NOMO-1 treated with DMSO at 0.1 percent for 48 hours (cell line): ENCODE data around the gene LENEP.

ENCODE experiments used
- DNase-seq: peaks from one replicate; lab custom pipeline; 2025; ENCODE audit not compliant: unreplicated experiment; lab: John Stamatoyannopoulos, UW

Gene LENEP

DNA sequence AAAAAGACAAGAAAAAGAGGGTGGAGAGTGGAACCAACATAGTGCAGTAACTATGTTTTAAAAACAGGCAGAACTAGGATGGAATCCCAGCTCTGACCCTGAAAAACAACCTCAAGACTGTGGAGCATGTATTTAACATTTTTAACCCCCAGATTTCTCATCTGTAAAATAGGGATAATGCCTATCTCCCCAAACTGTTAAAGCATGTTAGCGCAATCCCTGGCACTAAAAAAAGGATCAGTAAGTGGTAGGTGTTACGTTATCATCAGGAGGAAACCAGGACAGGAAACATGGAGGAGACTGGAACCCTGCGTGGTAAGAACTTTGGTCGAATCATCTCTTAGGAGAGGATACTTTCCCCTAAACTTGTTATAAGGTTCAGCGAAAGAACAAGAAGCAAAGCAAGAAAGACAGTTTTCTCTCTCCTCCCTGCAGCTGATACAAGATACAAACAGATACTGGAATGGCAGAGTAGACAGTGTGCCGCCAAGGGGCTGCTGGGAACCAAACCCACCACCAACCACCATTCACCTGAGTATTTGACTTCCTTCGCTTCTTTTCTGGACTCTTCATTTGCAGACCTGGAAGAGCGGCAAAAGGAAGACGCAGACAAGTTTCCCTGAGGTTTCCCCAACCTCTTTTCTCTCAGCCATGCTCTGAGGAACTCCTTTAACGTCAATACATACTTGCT lies 32.8 kb upstream of the LENEP start:
- no peak for DNase-seq

DNA sequence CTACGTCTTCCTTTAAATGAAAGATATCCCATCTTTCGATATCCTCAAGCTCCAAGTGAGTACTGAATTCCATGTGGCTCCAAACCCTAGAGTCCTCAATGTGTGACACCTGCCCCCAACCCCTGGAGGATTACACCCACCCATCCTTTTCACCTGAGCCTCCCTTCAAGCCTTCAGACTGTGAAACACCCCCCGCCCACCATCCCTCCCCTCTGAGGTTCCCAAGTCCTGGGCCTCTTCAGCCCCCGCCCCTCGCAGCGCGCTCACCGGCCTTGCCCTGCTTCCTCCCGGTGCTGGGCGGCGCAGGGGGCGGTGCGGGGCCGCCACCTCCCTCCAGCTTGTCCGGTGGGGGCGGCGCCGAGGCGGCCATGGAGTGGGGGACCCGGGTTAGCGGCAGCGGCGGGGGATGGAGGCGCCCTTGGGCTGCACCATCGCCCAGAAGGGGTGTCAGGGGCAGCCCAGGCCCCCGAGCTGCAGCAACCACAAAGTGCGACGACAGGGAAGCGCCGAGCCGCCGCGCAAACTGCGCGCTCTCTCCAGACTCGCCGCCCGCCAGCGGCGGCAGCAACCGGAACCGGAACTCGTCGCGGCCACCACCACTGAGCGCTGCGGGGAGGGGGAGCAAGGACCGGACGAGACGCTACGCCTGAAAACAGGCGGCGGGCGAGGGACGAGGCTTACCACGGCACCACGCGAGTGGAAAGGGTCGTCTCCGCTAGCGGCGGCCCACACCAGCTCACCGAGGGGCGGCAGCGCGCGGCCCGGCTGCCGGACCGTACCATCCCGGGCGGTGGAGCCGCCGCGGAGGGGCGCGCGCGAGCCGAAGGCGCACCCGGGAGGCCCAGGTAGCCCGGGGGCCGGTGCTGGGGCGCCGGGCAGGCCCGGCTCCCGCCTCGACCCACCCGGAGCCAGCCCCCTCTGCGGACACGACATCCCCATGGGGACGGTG lies 31.9 kb upstream of the LENEP start, which contains the start of gene PYGO2:
TSS of gene PYGO2 (minus strand) at position 576 of the 949 bp plus-strand sequence. CDS start at position 370, 206 bp downstream.
- DNase-seq: peak; percentile 68

DNA sequence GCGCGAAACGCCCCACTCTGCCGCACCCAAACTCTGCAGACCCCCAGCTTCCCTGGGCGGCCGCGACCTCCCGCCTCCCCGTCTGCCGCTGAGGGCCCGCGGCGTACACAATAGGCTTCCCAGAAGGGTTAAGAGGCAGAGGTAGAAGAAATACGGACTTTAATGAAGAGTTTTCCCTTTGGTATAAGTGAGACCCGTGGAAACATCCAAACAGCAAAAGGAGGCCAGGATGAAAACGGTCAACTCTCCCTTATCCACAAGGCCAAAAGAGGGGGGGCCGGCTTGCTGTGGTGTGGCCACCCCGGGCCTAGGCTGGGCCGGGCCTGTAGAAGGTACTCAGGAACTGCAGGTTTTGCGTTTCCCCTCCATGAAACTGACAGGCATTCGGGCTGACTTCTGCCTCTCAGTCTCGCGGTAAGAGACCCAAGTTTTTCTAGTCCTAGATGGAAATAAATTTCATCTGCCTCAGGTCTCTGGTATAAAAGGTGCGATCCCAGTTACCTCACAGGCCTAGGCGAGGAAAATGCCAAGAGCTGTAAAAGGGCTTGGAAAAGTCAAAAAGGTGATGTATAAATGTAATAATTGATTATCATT lies 31.1 kb upstream of the LENEP start:
- DNase-seq: peak; percentile 49

DNA sequence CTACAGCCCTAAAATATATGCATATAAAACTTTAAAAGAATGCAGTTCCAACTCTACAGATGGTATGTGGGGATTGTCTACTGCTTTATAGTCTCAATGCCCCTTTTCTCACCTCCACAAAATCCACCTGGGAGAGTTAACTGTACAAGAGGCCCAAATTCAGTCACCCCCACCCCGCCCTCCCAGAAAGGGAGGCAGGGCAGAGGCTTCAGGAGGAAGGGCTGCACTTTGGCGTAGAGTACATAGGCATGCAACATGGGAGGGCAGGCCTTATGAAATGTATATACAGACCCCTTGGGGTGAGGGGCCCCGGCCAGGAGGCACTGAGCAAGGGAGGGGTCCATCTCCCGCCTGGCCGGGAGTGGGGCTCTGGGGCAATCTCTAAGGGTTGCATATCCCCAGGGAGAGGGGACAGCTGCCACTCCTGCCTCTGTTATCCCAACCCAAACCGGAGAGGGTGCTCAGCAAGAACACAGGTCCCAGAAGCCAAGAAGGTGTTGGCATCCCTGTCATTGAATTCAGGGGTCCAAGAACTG lies 30.5 kb upstream of the LENEP start:
- no peak for DNase-seq

DNA sequence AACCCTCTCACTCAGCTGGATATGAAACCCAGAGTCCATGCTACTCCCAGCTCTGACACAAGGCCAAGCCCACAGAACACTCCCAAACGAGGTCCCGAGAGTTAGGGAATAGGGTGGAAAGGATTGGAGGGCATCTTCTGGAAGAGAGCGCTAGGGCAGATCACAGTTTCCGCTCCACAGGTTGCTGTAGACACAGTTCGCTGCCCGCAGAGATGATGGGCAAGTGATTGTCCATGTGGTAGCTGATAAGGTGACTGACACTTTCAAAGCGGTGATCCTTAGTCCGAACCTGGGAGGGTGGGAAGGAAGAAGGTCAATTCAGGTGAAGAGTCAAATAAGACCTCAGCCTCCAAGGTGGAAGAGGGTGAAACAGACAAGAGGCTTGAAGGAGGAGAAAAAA lies 29.7 kb upstream of the LENEP start:
- no peak for DNase-seq

DNA sequence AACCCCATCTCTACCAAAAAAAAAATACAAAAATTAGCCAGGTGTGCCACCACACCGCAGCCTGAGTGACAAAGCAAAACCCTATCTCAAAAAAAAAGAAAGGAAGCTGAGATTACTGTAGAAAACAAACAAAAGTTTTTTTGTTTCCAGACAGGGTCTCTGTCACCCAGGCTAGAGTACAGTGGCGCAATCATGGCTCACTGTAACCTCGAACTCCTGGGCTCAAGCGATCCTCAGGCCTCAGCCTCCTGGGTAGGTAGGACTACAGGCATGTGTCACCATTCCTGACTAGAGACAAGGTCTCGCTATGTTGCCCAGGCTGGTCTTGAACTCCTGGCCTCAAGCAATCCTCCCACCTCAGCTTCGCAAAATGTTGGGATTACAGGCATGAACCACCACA lies 29.0 kb upstream of the LENEP start:
- DNase-seq: no peak

DNA sequence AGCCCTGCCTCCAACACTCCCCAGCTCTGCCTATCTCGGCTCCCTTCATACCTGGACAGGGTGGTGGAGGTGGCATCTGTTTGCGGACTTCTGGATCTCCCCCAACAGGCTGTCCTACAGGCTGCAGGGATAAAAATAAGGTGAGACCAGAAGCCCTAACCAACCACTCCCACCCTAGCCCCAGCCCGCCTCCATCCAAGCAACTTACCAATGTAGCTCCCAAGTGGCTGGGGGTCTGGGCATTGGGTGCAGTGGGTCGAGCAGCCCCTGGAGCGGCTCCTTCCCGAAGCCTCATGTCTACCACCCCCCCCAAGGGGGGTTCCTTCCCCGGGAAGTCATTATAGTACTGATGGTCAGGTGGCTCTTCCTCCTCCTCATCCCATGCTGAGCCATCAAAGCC lies 27.3 kb upstream of the LENEP start:
- no peak for DNase-seq

DNA sequence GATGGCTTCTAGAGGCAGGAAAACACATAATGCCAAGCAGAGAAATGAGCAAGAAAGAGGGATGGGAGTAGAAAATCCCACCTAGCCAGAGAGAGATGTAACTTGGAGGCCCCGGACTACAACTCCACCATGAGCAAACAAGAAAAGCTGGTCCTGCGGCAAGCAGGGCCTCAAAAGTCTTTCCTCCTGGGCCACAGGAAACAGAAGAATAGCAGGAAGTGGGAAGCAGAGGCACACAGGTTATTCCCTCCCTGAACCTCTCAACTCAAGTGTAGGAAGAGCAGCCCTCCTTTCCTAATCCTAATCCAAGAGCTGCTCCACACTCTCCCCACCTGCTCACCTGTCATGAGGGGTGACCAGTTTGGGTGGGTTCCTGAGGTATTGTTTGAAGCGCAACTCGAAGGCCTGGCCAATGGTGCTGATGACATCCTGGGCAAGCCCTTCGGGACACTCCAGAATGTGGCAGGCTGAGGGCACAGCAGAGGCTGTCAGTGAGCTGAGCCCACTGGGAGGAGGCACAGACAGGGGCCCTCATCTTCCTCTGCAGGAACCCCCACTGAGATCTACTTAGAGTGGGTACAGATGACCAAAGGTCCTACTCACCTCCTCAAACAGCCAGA lies 25.9 kb upstream of the LENEP start:
- no peak for DNase-seq

DNA sequence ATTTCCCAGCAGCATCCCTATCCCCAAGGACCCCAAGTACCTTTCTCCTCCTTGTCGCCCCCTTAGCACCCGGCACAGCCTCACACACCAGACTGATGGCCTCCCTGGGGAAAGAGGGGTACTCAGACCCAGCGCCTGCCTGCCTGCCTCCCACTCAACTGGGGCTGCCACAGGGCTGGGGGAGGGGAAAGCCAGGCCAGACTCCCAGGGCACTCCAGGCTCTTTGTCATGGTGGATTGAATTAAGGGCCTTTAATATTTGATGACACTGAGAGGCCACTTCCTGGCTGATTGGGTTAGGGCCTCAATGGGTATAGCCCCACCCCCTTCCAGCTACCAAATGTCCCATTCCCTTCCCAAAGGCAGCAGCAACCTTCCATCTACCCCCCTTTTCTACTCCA lies 24.7 kb upstream of the LENEP start:
- DNase-seq: no peak

DNA sequence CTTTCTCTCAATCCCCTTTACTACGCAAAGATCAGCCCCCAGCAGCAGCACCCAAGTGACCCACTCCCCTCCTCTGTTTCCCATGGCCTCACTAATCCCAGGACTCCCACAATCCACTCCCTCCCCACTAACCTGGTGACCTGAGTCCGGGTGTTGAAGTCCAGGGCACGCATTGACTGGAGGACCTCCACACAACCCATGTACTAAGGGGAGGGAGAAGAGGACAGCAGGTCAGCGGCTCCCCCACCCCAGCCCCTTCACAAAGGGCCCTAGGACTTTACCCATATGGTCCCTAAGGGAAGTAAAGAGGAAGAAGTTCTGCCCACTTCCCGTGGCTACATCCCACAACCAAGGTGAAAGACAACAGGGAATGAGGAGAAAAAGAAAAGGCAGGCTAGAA lies 24.1 kb upstream of the LENEP start:
- DNase-seq: no peak

DNA sequence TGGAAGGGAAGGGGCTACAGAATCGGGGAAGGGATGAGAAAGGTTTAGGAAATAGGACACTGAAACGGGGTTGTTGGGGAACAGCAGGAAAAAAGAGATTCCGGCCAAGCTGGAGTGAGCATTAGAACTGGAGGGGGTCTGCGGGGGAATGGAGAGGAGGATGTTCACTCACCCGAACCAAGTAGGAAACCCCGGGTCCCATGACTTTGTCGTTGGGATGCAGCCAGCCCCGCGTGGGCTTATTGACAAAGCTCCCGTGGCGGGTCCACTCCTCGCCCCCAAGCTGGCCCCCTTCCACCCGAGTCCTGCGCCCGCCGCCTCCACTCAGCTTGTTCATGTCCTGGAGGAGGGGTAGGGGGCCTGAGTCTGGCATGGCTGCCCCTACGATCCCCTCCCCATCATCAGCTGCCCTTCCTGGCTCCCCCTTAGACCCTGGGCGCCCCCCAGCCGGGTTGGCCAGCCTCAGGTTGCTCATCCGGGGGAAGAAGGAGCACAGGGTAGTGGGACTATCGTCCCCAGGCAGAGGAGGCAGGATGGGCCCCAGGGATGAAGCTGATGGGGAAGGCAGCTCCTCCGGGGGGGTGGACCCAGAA lies 23.4 kb upstream of the LENEP start:
- DNase-seq: no peak

DNA sequence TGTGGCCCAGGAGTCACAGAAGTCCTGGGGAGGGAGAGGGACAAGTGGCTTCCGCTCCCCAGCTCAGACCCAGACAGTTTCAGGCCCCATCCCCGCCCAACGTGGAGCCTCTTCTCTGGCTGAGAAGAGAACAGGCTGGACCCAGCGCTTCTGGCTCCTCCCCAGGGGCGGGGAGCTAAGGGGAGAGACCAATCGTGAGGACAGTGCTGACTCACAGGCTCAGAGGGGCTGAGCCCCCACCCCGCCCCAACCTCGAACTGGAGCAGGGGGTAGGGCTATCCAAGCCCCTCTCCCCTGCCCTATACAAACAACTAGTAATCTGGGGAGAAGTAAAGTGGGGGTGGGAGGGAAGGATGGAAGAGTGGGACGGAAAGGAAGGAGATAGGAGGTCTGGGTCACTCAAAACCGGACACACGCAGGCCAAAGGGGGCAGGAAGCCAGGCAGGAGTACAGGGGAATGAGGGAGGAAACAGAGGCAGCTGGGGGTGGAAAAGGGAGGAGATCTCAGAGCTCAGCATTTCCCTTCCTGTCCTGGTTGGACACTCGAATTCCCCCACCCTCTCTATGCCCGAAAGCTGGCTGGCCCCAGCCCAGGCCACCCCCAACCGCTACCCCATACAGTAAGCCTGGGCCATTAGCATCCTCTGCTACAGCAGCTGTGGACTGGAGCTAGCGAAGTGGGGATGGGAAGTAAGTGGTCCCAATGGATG lies 22.6 kb upstream of the LENEP start, which contains the start of gene SHC1:
TSS of gene SHC1 (minus strand) at position 117 of the 710 bp plus-strand sequence. CDS start 221 bp downstream, outside the sequence.
- DNase-seq: no peak

DNA sequence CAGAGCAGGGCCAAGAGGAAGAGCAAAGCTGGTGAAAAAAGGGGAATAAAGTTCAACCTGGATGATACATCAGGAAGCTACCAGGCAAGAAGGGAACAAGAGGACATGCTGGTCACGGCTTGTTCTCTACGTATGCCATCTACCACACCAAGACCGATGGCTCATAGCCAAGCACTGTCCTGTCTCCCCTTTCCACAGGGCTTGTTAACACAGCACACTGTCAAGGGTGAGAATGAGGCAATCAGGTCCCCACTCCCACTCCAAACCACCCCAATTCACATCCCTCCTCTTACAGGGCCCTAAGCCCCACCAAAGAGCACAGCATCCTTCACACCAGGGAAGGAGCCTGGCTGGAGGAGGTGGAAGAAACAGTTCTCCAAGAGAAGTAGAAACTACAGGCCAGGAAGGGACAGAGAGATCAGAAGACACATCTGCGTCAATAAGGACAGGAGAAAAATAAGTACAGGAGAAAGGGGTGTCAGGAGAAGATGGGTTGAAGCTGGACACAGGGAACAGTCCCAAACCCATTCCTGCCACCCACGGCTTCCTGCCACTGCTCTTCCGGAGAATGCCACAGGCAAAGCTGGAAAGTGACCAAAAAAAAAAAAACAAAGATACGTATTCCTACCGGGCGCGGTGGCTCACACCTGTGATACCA lies 21.9 kb upstream of the LENEP start:
- DNase-seq: no peak

DNA sequence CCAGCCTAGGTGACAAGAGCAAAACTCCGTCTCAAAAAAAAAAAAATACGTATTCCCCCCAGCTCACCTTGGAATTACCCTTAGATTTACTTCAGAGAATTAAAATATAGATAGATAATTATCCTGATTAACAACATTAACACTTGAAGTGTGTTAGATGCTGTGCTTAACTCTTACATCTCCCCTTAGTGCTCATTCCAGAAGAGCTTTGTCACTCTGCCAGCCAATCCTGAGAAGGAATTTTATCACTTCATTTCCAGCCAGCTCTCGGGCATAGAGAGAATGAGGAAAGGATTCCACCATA lies 21.2 kb upstream of the LENEP start:
- no peak for DNase-seq

DNA sequence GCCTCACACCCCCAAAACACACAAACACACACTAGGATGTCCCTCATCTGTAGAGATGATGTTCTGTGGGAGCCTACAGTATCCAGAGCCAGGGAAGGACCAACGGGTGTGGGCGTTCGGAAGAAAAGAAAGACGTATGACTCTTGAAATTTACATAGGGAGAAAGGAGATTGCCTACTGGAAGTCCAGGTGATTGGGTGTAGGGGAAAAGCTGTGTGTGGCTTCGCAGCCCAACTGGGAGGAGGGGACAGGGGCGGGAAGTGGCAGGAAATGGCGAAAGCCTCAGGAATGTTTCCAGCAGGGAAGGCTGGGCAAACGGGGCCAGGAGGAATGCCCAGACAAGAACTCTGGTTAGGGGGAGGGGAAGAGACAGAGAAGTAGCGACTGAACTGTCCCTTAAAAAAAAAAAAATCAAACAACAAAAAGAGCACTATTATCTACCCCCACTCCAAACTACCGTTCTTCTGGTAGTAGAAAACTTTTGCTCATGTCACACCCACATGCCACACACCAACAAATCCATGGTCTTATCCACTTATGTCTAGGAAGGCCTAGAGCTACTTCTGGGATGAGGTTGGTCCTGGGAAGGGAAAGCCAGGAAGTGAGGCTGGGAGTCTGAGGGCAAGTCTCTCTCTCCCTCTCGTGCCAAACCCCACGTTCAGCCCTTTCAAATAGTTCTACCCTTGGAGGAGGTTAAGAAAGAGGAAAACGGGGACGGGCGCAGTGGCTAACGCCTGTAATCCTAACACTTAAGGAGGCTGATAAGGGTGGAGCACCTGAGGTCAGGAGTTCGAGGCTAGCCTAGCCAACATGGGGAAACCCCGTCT lies 20.7 kb upstream of the LENEP start:
- no peak for DNase-seq

DNA sequence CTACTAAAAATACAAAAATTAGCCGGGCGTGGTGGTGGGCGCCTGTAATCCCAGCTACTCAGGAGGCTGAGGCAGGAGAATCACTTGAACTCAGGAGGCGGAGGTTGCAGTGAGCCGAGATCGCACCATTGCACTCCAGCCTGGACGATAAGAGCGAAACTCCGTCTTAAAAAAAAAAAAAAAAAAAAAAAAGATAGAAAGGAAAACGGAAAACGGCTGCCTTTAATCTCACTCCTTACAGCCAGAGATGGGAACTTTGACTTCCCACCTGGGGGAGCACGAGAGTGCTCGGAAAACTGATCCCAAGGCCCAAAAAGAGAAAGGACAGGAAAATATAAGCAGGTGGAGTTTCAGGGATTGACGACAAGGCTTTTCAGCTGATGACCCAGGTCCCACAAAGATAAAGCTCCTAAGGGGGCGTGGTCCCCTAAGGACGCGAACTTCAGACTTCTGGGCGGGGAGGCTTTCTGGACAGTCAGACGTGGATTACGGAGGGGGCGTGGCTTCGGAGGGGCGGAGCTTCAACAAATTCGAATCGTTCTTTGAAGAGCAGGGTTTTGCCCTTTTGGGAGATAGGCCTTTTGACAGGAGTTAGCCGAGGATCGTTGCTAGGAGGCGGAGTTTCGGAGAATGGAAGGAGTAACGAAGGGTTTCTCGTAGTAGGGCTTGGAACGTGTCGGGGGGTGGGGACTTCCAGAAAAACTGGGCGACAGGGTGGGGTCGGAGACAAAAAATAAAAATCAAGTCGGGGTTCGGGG lies 19.9 kb upstream of the LENEP start:
- DNase-seq: peak; percentile 95

DNA sequence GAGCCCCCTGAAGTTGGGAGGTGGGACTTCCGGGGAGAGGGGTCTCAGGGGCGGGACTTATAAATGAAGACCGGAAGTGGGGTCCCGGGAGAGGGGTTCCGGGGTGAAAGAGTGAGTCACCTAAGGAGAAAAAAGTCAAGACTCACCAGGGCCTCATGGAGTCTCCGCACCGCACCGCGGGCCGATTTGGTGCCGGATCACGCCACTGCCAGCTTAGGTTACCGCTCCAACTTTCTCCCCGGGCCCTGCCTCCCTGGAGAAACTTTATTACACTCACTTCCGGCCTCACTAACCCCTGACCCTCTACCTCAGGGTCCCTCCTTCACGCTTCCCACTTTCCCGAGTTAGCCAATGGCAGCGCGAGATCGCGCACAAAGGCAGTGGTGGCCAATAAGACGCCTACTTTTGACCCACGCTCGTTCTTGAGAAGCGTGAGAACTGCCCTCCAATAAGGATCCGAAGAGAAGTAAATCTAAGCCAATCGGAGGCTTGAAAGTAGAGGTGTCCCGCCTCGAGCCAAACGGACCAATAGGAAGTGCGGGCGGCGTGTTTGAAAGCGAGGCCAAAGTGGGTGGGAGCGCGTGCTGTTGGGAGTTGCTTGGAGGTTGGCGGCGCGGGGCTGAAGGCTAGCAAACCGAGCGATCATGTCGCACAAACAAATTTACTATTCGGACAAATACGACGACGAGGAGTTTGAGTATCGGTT lies 19.1 kb upstream of the LENEP start, which contains the start of gene CKS1B:
TSS of gene CKS1B (plus strand) at position 580 of the 706 bp plus-strand sequence. CDS start at position 645, 65 bp downstream.
- DNase-seq: peak; percentile 100
